ENCODE results near the gene TEK. TPM values are rescaled to one million over a fixed set of nuclear protein-coding genes. Genes with fewer than 3 reads are reported as not detected.
"Not testable (repeated sequence)": the region's sequence is repeated elsewhere in the genome, so short reads cannot be mapped to it uniquely, and the experiment has no call there.

Gene TEK
- total RNA-seq, 1 donor from 2014 or later = 21.0 TPM

DNA sequence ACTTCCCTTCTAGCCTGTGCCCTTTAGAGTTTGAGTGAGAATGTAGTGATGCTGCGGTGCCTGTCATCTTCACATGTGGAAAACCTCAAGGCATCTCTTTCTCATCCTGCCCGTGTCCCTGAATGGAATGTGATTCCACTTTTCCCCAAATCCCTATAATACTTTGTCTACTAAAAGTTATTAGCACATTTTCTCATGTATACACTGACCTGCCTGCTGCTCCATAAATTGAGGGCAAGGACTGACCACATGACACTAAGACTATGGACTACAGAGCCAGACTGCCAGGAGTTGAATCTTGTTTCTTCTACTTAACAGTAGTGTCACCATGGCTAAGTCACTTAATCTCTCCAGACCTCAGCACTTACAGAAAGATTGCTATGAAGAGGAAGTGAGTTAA lies 93.0 kb downstream of the TEK start:
- intact Hi-C loops (cut with DNase I) = no loop called here
- DNase-seq (ENCODE audit: low spot score) = no peak

DNA sequence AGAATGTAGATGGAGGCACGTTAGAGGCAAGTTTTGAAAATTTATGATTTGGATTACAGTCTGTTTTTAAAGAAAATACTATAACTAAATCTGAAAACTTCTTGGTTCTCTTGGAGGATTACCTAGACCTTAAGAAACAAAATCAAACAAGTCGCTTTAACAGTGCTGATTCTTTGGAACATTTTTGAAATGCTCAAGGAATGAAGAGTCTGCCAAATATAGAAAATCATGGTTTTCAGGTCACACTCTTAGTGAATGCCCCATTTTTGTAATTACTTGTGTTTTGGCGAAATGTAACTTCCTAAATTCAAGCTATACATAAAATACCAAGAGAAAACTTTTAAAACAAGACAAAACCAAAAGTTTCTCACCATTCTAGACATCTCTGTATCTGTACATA lies 94.8 kb downstream of the TEK start:
- no peak for DNase-seq (ENCODE audit: low spot score)
- intact Hi-C loops (cut with DNase I) = no loop called here

DNA sequence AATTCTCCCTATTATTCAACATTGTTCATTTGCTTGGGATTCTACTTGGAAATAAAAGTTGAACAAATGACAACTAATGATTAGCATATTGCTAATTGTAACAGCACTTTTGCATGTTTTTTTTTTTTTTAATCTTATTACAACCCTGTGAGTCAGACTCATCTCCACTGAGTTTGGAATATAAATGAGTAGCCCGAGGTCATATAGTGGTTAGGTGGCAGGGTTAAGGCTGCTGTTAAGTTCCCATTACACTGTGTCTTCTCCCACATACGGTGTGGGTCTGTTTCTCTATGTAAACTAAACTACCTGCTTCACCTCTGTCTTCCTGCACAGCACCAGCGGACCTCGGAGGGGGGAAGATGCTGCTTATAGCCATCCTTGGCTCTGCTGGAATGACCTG lies 95.6 kb downstream of the TEK start:
- intact Hi-C loops (cut with DNase I) = no loop called here
- DNase-seq (ENCODE audit: low spot score) = no peak

DNA sequence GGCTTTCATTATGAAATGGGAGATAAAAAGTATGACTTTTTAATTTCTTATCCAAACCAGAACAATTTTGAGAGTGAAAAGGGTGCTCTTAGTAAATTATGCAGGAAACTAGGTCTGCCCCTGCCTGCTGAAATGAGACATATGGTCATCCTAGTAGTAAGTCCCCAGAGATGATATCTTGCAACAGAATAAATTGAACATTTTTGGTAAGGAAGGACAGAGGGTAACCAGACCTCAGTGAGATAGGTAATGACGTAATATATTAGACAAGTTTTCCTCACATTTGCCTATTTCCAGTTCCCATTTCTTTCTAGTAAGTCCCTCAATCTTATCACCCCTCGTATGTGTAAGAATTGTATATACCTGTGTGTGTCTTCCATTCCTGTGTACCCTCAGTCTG lies 96.2 kb downstream of the TEK start:
- intact Hi-C loops (cut with DNase I) = no loop called here

DNA sequence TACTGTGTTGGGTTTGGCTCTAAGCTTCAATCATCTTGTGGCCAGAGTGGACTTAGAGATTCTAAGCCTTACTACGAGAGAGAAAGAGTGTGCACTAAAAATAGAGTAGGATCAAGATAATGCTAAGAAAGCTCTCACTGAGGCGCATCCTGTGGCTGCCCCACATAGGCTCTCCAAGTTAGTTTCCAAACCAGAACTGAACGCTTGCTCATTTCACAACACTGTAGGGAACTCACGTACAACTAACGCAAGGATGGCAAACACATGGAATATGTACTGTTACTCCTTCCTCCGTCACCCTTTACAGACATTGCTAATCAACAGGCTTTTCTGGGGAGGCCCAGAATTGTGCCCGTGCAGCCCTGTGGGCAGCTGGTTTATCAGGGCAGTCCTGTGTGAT lies 97.0 kb downstream of the TEK start:
- intact Hi-C loops (cut with DNase I) = no loop called here
- DNase-seq (ENCODE audit: low spot score) = no peak

More for the DNA sequence above, 96.2 kb downstream of the TEK start:
- no peak for DNase-seq (ENCODE audit: low spot score)

DNA sequence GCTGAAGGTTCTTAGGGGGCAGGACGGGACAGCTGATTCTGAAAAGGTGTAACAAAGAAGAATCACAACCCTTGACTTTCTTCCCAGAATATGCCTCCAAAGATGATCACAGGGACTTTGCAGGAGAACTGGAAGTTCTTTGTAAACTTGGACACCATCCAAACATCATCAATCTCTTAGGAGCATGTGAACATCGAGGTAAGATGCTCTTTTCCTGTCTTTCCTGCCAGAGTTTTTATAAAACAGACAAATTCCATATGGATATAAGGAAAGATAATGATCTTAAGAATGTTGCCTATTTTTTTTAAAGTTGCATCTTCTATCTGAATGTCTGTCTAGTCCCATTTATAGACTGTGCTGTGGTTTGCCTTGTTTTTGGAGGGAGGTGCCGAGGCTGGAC lies 100.0 kb downstream of the TEK start:
- intact Hi-C loops (cut with DNase I) = no loop called here
- no peak for DNase-seq (ENCODE audit: low spot score)

DNA sequence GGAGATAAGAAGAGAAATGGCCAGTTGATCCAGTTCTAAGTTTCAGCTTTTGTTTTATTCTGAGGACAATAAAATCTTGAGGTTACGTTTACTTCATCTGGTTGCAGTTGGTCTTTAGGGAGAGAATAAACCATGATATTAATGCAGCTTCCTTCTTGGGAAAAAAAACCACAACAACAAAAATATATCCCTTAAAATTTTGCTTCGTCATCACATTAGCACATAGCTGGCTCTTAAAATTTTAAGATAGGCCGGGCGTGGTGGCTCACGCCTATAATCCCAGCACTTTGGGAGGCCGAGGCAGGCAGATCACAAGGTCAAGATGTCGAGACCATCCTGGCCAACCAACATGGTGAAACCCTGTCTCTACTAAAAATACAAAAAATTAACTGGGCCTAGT lies 101.6 kb downstream of the TEK start:
- DNase-seq (ENCODE audit: low spot score) = no peak
- intact Hi-C loops (cut with DNase I) = no loop called here

DNA sequence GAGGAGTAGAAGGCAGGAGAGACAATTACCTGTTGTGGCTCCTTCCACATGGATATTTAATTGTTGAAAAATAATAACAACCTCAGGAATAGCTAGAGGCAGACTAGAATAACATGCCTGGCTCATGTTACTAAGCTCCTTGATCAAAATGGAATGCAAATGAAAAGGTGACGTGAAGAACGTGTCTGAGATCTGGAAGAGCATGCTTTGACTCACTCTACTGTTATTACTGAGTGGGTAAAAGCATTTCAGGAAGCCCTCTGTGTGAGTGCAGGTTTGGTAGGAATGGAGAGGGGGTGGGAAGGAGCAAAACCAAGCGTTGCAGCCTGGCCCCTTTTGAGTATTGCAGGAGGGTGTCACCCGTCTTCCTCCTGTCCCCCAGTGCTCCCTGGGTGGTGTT lies 103.2 kb downstream of the TEK start:
- intact Hi-C loops (cut with DNase I) = no loop called here

DNA sequence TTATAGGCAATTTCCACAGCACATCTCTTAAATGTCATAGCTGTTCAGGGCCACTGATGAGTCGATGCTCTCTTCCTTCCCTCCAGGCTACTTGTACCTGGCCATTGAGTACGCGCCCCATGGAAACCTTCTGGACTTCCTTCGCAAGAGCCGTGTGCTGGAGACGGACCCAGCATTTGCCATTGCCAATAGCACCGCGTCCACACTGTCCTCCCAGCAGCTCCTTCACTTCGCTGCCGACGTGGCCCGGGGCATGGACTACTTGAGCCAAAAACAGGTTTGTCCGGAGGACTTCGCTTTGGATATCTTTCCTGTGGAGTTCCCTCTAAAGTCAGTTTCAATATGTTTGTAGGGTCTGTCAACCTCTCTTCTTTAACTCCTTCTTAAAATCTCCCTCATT lies 103.6 kb downstream of the TEK start:
- DNase-seq (ENCODE audit: low spot score) = no peak
- intact Hi-C loops (cut with DNase I) = no loop called here

More for the DNA sequence above, 103.2 kb downstream of the TEK start:
- DNase-seq (ENCODE audit: low spot score) = no peak

DNA sequence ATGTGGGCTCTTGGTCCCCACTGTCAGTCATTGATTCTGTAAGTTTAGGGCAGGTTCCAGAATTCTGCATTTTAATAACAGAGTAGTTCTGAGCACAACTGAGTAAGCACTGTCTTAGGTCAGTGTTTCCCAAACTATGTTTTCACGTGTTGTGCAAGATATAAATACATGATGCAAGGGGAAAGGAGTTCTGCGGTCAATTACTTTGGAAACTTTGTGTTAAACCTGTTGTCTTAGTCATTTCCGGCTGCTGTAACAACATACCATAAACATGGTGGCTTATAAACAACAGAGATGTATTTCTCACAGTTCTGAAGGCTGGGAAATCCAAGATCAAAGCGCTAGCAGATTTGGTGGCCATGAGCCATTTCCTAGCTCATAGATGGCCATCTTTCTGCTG lies 118.2 kb downstream of the TEK start:
- intact Hi-C loops (cut with DNase I) = no loop called here
- no peak for DNase-seq (ENCODE audit: low spot score)

DNA sequence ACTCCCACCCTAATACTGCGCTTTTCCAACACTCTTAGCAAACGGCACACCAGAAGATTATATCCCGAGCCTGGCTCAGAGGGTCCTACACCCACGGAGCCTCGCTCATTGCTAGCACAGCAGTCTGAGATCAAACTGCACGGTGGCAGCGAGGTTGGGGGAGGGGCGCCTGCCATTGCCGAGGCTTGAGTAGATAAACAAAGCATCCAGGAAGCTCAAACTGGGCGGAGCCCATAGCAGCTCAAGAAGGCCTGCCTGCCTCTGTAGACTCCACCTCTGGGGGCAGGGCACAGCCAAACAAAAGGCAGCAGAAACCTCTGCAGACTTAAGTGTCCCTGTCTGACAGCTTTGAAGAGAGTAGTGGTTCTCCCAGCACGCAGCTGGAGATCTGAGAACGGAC lies 130.6 kb downstream of the TEK start:
- intact Hi-C loops (cut with DNase I); DNase-seq (ENCODE audit: low spot score): not testable (repeated sequence)

DNA sequence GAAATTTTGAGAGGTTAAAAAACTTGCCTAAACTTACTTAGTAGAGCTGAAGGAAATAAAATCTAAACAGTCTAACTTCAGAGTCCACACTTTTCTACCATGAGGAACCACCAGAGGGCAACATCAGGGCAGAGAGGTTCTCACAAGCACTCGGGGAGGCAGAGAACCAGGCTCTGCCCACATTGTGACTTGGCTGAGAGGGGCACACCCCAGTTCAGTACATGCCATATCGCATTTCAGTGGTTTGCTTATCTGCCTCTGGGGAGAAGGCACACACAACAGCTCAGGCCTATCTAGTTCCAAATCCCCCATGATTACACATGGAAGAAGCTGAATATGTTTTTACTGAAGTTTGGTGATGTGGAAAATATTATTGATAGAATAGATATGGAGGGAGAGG lies 138.7 kb downstream of the TEK start:
- DNase-seq (ENCODE audit: low spot score) = no peak
- intact Hi-C loops (cut with DNase I) = no loop called here

DNA sequence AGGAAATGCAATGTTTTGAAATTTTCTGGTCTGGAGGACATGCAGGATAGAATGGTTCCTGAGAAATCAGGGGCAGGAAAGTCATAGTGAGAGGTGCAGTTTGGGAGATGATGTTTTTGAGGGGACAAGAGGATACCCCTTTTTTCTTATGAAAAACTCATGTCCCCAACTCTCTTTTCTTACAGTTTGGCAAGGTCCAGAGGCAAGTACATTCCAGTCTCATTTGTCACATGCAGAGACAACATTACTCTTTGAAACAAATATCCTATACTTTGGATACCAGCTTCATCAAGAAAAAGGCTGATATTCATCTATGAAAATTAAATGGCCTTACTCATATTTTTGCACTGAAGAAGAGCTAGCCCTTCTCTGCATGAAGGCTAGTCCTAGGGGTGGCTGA lies 139.7 kb downstream of the TEK start:
- intact Hi-C loops (cut with DNase I) = no loop called here
- no peak for DNase-seq (ENCODE audit: low spot score)

DNA sequence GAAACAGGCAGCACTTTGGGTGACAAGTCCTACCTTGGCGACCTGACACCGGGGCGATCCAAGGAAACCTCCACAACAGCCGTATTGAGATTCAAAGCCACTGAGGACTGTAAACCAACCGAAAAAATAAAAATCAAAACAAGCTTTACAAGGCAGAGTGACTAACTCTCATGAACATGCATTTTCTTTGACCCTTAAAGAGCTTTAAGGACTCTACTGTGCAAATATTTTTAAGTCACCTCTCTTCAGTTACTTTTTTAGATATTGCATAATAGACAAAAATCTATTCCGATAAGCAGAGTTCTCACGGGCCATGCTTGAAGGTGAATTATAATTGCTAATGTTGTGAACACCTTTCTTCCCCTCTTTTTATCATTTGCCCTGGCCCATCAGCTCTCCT lies 149.6 kb downstream of the TEK start:
- no peak for DNase-seq (ENCODE audit: low spot score)
- intact Hi-C loops (cut with DNase I) = no loop called here

DNA sequence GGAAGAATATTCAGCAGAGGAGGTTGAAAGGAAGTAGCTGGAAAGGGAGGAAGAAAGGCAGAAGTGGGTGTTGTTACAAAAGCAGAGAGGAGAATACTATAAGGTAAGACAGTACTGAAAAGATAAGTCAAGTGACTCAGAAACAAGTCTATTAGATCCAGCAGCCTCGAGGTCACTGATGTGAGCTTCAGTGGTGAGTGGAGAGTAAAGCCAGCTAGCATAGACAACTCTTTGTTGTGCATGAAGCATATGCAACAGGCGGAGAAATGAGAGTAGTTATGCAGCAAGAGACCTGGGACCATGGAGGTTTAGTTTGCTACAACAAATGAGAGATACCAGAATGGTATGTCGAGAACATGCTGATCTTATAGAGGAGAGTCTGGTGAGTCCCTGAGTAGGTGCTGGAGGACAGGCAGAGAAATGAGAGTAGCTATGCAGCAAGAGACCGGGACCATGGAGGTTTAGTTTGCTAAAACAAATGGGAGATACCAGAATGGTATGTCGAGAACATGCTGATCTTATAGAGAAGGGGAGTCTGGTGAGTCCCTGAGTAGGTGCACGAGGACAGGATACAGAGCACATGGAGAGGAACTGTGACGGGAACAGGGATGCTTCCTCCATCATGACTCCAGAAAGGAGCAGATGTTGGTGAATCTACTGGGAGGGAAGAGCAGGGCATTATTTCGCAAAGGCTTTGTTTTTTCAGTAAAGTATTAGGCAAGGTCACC lies 151.9 kb downstream of the TEK start:
- no peak for DNase-seq (ENCODE audit: low spot score)
- intact Hi-C loops (cut with DNase I) = no loop called here

DNA sequence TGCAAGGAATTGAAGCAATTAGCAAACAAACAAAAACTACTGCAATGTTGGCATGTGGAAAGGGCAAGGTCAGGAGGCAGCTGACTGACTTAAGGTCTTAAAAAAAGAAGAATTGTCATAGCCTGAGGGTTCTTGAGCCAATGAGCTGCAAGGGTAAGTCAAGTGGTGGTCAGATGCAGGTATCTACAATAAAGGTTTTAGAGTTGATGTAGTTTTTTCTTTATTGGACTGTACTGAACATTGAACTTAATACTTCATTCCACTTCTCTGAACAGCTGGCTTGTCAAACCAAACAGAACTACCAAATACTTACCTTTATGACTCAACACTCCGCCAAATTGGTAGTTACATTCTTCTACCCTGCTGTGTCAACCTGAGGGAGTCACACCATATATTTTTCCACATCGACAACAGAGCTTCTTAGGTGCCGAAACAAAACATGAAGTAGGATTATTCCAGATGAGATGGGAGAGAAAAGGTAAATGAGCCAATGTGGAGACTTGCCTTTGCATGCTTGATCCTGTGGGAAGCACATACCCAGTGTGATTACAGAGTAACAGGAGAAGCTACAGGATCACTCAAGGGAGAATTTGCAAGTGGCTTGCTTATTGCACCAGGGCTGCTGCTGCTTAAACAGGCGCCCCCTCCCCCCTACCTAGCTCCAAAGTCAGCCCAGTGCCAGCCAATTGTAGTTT lies 152.6 kb downstream of the TEK start:
- DNase-seq (ENCODE audit: low spot score) = no peak
- intact Hi-C loops (cut with DNase I) = no loop called here

DNA sequence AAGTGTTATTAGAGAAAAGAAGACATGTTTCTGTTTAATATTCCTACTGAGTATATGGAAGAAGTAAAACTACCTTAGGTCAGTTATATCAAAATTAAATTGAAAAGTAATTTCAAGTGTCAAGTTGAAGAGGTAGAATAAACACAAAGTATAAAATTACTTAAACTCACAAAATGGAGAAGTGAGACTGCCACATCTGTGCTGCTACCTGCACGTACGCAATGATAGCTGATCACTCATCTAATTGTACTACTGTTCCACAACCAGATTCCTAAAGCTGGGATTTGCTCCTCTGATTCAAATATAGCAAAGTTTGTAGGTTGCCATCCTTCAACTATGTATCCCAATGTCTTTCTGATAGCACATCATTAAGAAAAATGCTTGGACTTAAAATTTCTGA lies 163.1 kb downstream of the TEK start:
- intact Hi-C loops (cut with DNase I) = no loop called here

DNA sequence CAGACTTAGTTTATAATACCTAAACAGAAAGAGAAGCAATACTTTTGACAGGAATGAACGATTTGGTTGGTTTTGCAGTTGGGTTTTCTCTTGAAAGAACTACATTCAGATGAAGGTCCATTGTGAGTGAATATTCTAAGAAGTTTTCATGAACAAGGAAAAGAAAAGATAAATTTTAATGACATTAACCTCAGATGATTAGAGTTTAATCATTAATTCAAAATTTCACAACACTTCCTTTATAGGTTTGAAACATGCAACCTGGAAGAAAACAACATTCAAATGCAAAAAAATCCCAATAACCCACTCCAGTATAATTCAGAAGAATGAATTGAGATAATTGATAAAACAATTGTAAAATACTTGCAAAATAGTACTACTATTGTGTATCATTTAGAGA lies 164.2 kb downstream of the TEK start:
- intact Hi-C loops (cut with DNase I) = no loop called here
- DNase-seq (ENCODE audit: low spot score) = no peak

More for the DNA sequence above, 163.1 kb downstream of the TEK start:
- DNase-seq (ENCODE audit: low spot score) = no peak

DNA sequence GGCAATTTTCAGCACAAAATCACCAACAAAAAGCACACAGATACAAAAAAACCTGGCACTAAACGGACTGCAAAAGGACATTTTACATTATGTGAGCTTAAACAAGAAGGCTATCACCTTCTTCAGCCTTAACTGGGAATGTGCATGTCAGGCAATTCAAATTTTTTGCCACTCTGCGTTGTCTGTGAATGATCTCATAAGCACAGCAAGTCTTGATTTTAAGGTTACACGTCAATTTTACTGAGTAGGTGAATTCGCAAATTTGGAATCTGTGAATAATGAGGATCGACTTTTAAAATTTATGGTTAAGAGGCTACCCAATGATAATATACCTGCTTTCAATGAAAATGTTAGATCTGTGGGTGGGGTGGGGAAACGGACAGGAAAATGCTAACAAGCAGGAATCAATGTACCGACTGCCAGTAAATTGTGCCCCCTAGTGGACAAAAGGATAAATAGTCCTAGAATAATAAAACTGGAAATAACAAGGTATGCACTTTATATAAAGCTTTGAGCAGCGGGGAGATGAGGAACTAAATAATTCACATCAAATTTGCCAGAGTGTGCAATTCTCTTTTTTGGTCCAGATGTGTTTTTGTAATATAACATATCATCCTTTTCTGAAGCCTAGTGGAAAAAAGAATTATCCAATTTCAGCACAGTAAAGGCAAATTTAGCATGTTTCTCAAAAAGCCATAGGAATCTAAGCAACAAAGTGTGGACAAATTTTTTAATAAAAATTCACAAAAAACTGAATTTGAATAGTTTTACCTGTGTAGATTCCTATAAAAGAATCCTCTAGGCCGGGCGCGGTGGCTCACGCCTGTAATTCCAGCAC lies 167.4 kb downstream of the TEK start:
- intact Hi-C loops (cut with DNase I) = loop anchor here (2.0 kb wide), 1 partner anchor 242 kb away; no protein-coding TSS in a partner anchor
- DNase-seq (ENCODE audit: low spot score) = no peak

DNA sequence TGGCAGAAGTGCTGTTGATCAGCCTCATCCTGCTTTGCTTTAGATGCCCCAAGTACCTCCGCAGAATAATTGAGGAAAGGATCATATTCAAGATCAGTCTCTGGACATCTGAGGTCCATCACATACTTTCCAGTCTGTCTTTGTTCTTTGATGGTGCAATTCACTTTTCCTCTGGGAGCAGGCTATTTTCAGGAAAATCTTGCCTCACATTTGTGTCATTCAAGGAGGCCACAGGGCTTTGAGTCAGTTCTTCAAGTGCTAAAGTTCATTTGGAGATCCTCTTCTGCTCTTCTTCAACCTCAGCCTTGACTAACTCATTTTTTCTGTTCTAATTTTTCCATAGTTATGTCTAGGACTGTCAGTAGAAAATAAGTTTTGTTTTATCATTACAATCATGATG lies 169.3 kb downstream of the TEK start:
- no peak for DNase-seq (ENCODE audit: low spot score)
- intact Hi-C loops (cut with DNase I) = no loop called here

DNA sequence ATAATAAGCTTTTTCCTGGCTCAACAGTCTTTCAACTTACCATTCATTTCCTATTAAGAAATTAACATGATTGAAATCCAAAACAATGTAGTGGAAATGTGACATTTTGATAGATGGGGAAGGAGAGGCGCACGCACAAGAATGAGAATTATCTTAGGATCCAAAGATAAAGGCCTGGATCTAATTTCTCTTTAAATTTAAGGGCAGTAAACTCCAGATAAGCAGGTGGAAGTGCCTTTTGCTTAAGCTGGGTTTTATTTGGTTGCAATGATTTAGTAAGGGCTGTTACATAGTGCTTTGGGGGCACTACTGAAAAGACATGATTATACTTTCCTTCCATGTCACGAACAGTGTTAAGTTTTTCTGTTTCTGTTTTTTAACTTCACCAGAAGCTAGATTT lies 170.6 kb downstream of the TEK start:
- intact Hi-C loops (cut with DNase I) = no loop called here
- no peak for DNase-seq (ENCODE audit: low spot score)

All from cardiac septum (tissue), 1 donor.